NOMO-1 treated with dmso at 0.1 percent for 144 hours (cell line): ENCODE results near the gene GRIP2.

Experiments used
- DNase-seq: peaks from one replicate; lab custom pipeline; 2025; ENCODE audit not compliant: unreplicated experiment; lab: John Stamatoyannopoulos, UW

Gene GRIP2

GRCh38 chr3:14562121-14562890 is 22.2 kb upstream of the GRIP2 start:
- no peak for DNase-seq

- DNase-seq = no peak
These were observed 21.2 kb upstream of the GRIP2 start for GRCh38 chr3:14561051-14561960.

DNA sequence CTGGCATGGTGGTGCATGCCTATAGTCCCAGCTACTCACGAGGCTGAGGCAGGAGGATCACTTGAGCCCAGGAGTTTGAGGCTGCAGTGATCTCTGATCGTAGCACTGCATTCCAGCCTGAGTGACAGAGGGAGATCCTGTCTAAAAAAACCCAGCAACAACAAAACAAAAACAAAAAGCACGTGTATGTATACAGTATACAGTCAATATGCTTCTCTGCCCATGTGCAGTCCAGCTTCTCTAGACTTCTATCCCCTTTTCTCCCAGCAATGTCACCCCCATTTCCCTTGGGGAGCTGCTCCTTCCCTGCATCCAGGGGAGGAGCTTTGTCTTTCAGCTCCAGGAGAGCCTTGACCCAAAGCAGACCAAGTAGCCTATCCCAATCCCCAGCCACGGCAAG is 20.0 kb upstream of the GRIP2 start:
- no peak for DNase-seq

GRCh38 chr3:14558029-14558428 is 17.9 kb upstream of the GRIP2 start:
- no peak for DNase-seq

DNA sequence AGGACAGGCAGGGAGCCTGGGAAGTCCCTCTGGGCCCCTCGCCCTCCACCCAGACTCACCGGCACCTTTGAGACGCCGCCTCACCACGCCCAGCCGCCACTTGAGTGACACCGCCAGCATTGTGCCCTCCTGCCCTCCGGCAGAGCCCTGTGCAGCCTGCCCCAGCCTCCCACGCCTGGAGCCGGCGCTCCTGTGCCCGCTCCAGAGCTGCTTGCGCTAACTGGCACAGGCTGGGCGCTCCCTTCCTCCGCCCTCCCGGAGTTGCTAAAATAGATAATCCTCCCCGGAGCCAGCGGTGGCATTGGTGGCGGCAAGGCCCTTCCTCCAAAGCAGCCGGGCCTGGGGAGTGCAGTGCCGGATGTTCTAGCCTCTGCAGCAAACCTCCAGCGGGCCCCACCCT is 15.7 kb upstream of the GRIP2 start:
- DNase-seq = no peak

GRCh38 chr3:14554715-14555114 is 14.6 kb upstream of the GRIP2 start:
- no peak for DNase-seq

DNA sequence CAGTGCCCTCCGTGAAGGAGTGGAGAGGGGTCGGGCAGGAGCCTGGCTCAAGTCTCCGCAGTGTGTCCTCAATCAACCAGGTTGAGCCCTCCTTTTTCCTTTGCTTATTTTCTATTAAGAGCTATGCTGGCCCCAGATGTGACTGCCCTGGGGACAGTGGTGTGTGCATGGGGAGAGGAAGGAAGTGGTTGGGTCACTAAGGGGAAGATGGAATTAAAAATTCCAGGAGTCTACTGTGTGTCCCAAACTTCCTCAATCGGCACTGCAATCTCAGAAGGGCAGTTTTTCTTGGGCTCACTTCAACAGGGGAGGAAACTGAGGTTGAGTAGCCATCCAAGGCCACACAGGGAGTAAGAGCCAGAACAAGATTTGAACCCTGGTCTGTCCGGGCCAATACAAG is 13.7 kb upstream of the GRIP2 start:
- DNase-seq = no peak

GRCh38 chr3:14552717-14553116 is 12.6 kb upstream of the GRIP2 start:
- no peak for DNase-seq

- no peak for DNase-seq
These were observed 12.0 kb upstream of the GRIP2 start for GRCh38 chr3:14552041-14552648.

DNA sequence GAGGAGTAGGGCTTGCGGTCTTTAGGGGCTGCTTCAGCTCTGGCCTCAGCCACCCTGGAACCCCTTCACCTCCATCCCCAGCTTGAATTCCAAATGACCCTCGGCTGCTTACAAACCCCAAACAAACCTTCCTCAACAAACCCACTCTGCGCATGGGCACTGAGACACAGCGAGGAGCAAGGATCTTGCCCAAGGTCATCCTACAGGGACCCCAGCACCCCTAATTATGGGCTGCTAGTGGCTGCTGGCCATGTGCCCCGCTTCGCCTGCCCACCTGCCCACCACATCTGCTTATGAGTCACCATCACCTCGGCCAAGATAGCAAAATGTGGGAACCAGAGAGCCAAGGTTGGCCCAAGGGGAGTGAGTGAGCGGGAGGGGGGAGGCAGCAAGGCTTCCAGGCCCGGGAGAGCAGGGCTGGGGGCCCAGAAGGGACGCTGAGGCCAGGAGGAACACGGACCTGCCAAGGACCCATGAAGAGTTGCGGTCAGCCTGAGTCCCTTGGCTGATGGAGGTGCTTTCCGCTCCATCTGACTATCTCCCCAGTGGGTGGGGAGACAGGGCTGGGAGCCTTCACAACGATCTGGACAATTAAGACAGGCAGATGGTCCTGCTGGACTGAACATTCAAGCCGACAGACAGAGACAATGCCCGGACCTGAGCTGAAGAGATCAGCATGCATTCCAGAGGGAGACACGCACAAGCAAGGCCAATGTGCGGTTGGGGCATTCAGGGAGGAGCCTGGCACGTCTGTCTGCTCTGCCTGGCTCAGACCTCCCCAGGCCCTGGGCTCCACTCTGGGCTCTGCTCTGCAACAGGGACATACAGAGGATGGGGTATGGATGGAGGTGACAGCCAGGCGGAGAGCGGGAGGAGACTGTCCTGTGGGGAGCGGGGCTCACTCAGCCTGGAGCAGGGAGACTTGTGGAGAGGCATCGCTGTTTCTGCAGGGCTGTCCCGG is 10.8 kb upstream of the GRIP2 start:
- no peak for DNase-seq

GRCh38 chr3:14550181-14550580 is 10.0 kb upstream of the GRIP2 start:
- DNase-seq = no peak

- DNase-seq = no peak
These were observed 9.2 kb upstream of the GRIP2 start for GRCh38 chr3:14549256-14549919.

- DNase-seq = no peak
These were observed 8.2 kb upstream of the GRIP2 start for GRCh38 chr3:14548321-14548729.

DNA sequence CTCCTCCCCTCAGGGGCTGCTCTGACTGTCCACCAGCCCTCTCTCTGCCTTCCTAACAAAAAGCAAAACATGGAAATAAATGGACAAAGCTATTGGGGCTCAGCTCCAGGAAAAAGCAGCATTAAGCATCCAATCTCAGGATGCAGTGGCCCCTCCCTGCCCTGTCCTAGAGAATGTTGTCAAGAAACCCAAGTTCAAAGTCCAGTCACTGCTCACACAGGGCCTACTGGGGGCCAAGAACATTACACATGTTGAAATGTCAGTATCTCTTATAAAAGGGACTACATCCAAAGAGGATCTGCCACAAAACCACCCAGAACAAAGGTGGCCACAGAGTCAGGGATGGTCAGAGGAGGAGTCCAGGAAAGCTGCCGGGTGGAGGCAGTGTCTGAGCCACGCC is 7.6 kb upstream of the GRIP2 start:
- no peak for DNase-seq

DNA sequence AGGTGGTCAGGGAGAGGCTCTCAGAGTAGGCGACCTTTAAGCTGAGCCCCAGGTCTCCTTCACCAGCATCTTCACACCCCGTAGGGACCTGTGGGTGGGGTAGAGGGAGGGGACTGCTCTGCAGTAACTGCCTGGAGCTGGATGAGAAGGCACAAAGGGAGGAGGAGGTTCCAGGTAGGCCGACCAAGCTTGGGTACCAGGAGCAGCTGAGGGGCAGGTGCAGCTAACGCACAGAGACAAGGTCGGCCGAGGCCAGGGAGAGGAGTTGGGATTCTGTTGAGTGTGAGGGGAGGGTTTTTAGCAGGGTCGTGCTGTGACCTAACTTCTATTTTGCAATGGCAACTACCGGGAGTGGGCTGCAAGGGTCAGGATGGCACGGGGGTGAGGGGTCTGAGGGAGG is 5.9 kb upstream of the GRIP2 start:
- DNase-seq = no peak

- no peak for DNase-seq
These were observed 5.1 kb upstream of the GRIP2 start for GRCh38 chr3:14545251-14545635.

- DNase-seq = no peak
These were observed 4.4 kb upstream of the GRIP2 start for GRCh38 chr3:14544282-14545250.

- no peak for DNase-seq
These were observed 3.3 kb upstream of the GRIP2 start for GRCh38 chr3:14543446-14543845.

- no peak for DNase-seq
These were observed 2.5 kb upstream of the GRIP2 start for GRCh38 chr3:14542656-14543055.
